ENCODE results near the gene TWF2.

TWF2 gene

GRCh38 chr3:52222319-52223221 lies 16.4 kb downstream of the TWF2 start:
- no peak for DNase-seq (ENCODE audit: low read depth)

- no peak for DNase-seq (ENCODE audit: low read depth)
Observed at GRCh38 chr3:52221563-52222318, 17.2 kb downstream of the TWF2 start.

GRCh38 chr3:52221141-52221562 lies 17.8 kb downstream of the TWF2 start:
- no peak for DNase-seq (ENCODE audit: low read depth)

- peak; percentile 90 for DNase-seq (ENCODE audit: low read depth)
Observed at GRCh38 chr3:52220380-52221026, 18.5 kb downstream of the TWF2 start.

GRCh38 chr3:52218937-52219650 lies 19.9 kb downstream of the TWF2 start:
- DNase-seq (ENCODE audit: low read depth), result no peak

GRCh38 chr3:52218454-52218853 lies 20.5 kb downstream of the TWF2 start:
- DNase-seq (ENCODE audit: low read depth), result no peak

GRCh38 chr3:52218026-52218425 lies 20.9 kb downstream of the TWF2 start:
- no peak for DNase-seq (ENCODE audit: low read depth)

- DNase-seq (ENCODE audit: low read depth), result no peak
Observed at GRCh38 chr3:52217409-52217805, 21.6 kb downstream of the TWF2 start.

GRCh38 chr3:52216585-52217408 lies 22.2 kb downstream of the TWF2 start:
- no peak for DNase-seq (ENCODE audit: low read depth)

GRCh38 chr3:52215351-52215750 lies 23.6 kb downstream of the TWF2 start:
- DNase-seq (ENCODE audit: low read depth), result no peak

- DNase-seq (ENCODE audit: low read depth), result no peak
Observed at GRCh38 chr3:52213901-52214300, 25.1 kb downstream of the TWF2 start.

GRCh38 chr3:52213005-52213404 lies 26.0 kb downstream of the TWF2 start:
- no peak for DNase-seq (ENCODE audit: low read depth)

- DNase-seq (ENCODE audit: low read depth), result no peak
Observed at GRCh38 chr3:52211268-52211891, 27.6 kb downstream of the TWF2 start.

- DNase-seq (ENCODE audit: low read depth), result no peak
Observed at GRCh38 chr3:52210550-52211046, 28.4 kb downstream of the TWF2 start.

GRCh38 chr3:52210037-52210436 lies 28.9 kb downstream of the TWF2 start:
- no peak for DNase-seq (ENCODE audit: low read depth)

GRCh38 chr3:52208556-52208955 lies 30.4 kb downstream of the TWF2 start:
- no peak for DNase-seq (ENCODE audit: low read depth)

- DNase-seq (ENCODE audit: low read depth), result no peak
Observed at GRCh38 chr3:52205727-52206372, 33.1 kb downstream of the TWF2 start.

GRCh38 chr3:52204337-52205073 lies 34.5 kb downstream of the TWF2 start:
- DNase-seq (ENCODE audit: low read depth), result no peak

GRCh38 chr3:52203701-52204100 lies 35.3 kb downstream of the TWF2 start:
- DNase-seq (ENCODE audit: low read depth), result no peak

Measured in stimulated activated CD8-positive, alpha-beta memory T cell treated with anti-CD3 and anti-CD28 coated beads, Interleukin-7, amount 100 ng/mL, for 24 hours (primary cell).